Measurements from ENCODE around the gene TRIM3. TPM values are rescaled to one million over a fixed set of nuclear protein-coding genes. Genes with fewer than 3 reads are reported as not detected.
A peak's percentile ranks its signal among the peaks of the same experiment; 100 is the strongest.
"Not testable (repeated sequence)": the region's sequence is repeated elsewhere in the genome, so short reads cannot be mapped to it uniquely, and the experiment has no call there.

TRIM3 gene
- total RNA-seq = 15.3 and 23.3 TPM in 2 replicates

GRCh38 chr11:6473451-6474412 lies at the start of gene TRIM3:
TSS of gene TRIM3 (minus strand) at chr11:6473941. CDS start at chr11:6465695, 8,246 bp downstream.
- peak; percentile 41 to 91 for DNase-seq (ENCODE audit: low read depth in 2 of 2)

- DNase-seq (ENCODE audit: low read depth in 2 of 2) = peak in 1 of 2 donors; percentile 42
Observed at GRCh38 chr11:6523253-6523652, 49.5 kb upstream of the TRIM3 start.

- DNase-seq (ENCODE audit: low read depth in 2 of 2) = not testable (repeated sequence)
Observed at GRCh38 chr11:6521946-6522345, 48.2 kb upstream of the TRIM3 start.

- DNase-seq (ENCODE audit: low read depth in 2 of 2) = no peak
Observed at GRCh38 chr11:6520265-6520664, 46.5 kb upstream of the TRIM3 start.

- no peak for DNase-seq (ENCODE audit: low read depth in 2 of 2)
Observed at GRCh38 chr11:6516865-6517264, 43.1 kb upstream of the TRIM3 start.

- peak; percentile 57 to 72 for DNase-seq (ENCODE audit: low read depth in 2 of 2)
Observed at GRCh38 chr11:6505577-6506240, 32.0 kb upstream of the TRIM3 start.

- DNase-seq (ENCODE audit: low read depth in 2 of 2) = no peak
Observed at GRCh38 chr11:6504166-6504565, 30.4 kb upstream of the TRIM3 start.

- no peak for DNase-seq (ENCODE audit: low read depth in 2 of 2)
Observed at GRCh38 chr11:6502382-6502781, 28.6 kb upstream of the TRIM3 start.

- no peak for DNase-seq (ENCODE audit: low read depth in 2 of 2)
Observed at GRCh38 chr11:6498544-6498943, 24.8 kb upstream of the TRIM3 start.

- no peak for DNase-seq (ENCODE audit: low read depth in 2 of 2)
Observed at GRCh38 chr11:6498121-6498520, 24.4 kb upstream of the TRIM3 start.

GRCh38 chr11:6497069-6497839 lies 23.5 kb upstream of the TRIM3 start, which contains the start of gene DNHD1:
TSS of gene DNHD1 (plus strand) at chr11:6497280. CDS start at chr11:6498216, 936 bp downstream.
- DNase-seq (ENCODE audit: low read depth in 2 of 2) = no peak

GRCh38 chr11:6489306-6489705 lies 15.6 kb upstream of the TRIM3 start:
- DNase-seq (ENCODE audit: low read depth in 2 of 2) = no peak

- no peak for DNase-seq (ENCODE audit: low read depth in 2 of 2)
Observed at GRCh38 chr11:6488821-6489220, 15.1 kb upstream of the TRIM3 start.

- DNase-seq (ENCODE audit: low read depth in 2 of 2) = no peak
Observed at GRCh38 chr11:6488342-6488741, 14.6 kb upstream of the TRIM3 start.

GRCh38 chr11:6486938-6487337 lies 13.2 kb upstream of the TRIM3 start:
- DNase-seq (ENCODE audit: low read depth in 2 of 2) = no peak

GRCh38 chr11:6486256-6486655 lies 12.5 kb upstream of the TRIM3 start:
- no peak for DNase-seq (ENCODE audit: low read depth in 2 of 2)

GRCh38 chr11:6485661-6486060 lies 11.9 kb upstream of the TRIM3 start:
- DNase-seq (ENCODE audit: low read depth in 2 of 2) = no peak

GRCh38 chr11:6483015-6483414 lies 9.3 kb upstream of the TRIM3 start:
- no peak for DNase-seq (ENCODE audit: low read depth in 2 of 2)

GRCh38 chr11:6482441-6482840 lies 8.7 kb upstream of the TRIM3 start:
- DNase-seq (ENCODE audit: low read depth in 2 of 2) = no peak

- peak in 1 of 2 donors; percentile 27 for DNase-seq (ENCODE audit: low read depth in 2 of 2)
Observed at GRCh38 chr11:6481924-6482275, 8.2 kb upstream of the TRIM3 start.

GRCh38 chr11:6481012-6481923 lies 7.5 kb upstream of the TRIM3 start, which contains the start of the genes ARFIP2 and TIMM10B:
TSS of gene ARFIP2 (minus strand) at chr11:6481331. CDS start at chr11:6480421, 910 bp downstream.
TSS of gene TIMM10B (plus strand) at chr11:6481501. CDS start at chr11:6481517, 16 bp downstream.
- peak; percentile 96 to 99 for DNase-seq (ENCODE audit: low read depth in 2 of 2)

Measured in dermis microvascular lymphatic vessel endothelial cell (primary cell).